Natural killer cell treated with Interleukin-12 subunit alpha and Interleukin-12 subunit beta and Interleukin-15 and Interleukin-18, amount 100 ng/mL, for 72 hours (primary cell): ENCODE results near the gene NOL12. TPM values are rescaled to one million over a fixed set of nuclear protein-coding genes. Genes with fewer than 3 reads are reported as not detected.
A peak's percentile ranks its signal among the peaks of the same experiment; 100 is the strongest.
"Not testable (repeated sequence)": the region's sequence is repeated elsewhere in the genome, so short reads cannot be mapped to it uniquely, and the experiment has no call there.

Experiments used
- ATAC-seq, 2 donors: fragments of 150-1000 bp; cut with Tn5 transposase in 1 of 2; sonication (Bioruptor Pico), chemical (Tn5 transposase) in 1 of 2; 2 replicates each; pipeline ENCODE4 v1.10.0; 2021
- DNase-seq: peaks from one replicate; pipeline ENCODE4 v3.0.0; 2022; ENCODE audit warnings: low spot score
- H3K27ac Mint-ChIP-seq, 2 donors: 1 replicate in 1 of 2; 2 replicates in 1 of 2; pipeline ENCODE4 v1.8.0; 2022; ENCODE audit warnings: mixed read lengths in 2 of 2, mild to moderate bottlenecking in 1 of 2, moderate library complexity in 1 of 2
- H3K27me3 Mint-ChIP-seq, 2 donors: 1 replicate in 1 of 2; 2 replicates in 1 of 2; pipeline ENCODE4 v1.8.0; 2022; ENCODE audit warnings: mixed read lengths in 2 of 2
- H3K36me3 Mint-ChIP-seq: one replicate; pipeline ENCODE4 v1.8.0; 2022; ENCODE audit warnings: mixed read lengths
- H3K4me1 Mint-ChIP-seq, 2 donors: 1 replicate in 1 of 2; 2 replicates in 1 of 2; pipeline ENCODE4 v1.8.0; 2022; ENCODE audit warnings: low read depth in 2 of 2, mixed read lengths in 2 of 2, mild to moderate bottlenecking in 1 of 2
- H3K4me3 Mint-ChIP-seq: one replicate; pipeline ENCODE4 v1.8.0; 2022; ENCODE audit warnings: mixed read lengths
- H3K9me3 Mint-ChIP-seq: 2 replicates; pipeline ENCODE4 v1.8.0; 2022; ENCODE audit warnings: mixed read lengths
- total RNA-seq, 2 donors: library from RNA; stranded (reverse); gene quantifications; one replicate each; pipeline ENCODE4 v1.2.3, GENCODE V29; 2022

The NOL12 gene
- total RNA-seq, 2 donors from 2014 or later = 37.4 to 48.3 TPM

DNA sequence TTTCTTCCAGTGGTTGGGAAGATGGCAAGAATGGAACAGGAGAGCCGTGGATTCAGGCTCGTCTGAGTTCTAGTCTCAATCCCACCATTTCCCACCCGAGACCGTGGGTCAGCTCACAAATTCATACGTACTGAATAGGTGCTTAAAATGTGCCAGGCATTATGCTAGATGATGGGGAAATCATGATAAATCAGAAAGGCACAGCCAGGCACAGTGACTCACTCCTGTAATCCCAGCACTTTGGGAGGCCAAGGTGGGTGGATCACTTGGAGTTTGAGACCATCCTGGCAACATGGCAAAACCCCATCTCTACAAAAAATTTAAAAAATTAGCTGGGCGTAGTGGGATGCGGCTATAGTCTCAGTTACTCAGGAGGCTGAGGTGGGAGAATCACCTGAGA is 17.8 kb downstream of the NOL12 start:
- H3K4me1 Mint-ChIP-seq = peaks cover 13 to 22% of the 10 kb centered on the region in 2 donors
- H3K9me3 Mint-ChIP-seq = no peaks in the 10 kb centered on the region
- no peak overlapping the region for H3K27ac Mint-ChIP-seq
- DNase-seq (no peak), ATAC-seq (no peak)
- no peaks in the 10 kb centered on the region for H3K36me3 Mint-ChIP-seq
- no peaks in the 10 kb centered on the region for H3K27me3 Mint-ChIP-seq
- H3K4me3 Mint-ChIP-seq = no peak overlapping the region

DNA sequence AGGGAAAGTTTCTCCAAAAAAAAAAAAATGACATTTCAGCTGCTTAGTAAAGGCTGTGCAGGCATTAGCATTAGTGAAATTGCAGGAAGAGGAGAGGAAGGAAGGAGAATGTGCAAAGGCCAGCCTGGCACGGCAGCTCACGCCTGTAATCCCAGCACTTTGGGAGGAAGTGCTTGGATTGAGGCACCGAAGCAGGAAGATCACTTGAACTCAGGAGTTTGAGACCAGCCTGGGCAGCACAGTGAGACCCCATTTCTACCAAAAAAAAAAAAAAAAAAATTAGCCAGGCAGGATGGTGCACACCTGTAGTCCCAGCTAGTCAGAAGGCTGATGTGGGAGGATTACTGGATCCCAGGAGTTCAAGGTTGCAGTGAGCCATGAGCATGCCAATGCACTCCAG is 18.5 kb downstream of the NOL12 start:
- Mint-ChIP-seq H3K4me3 (no peak overlapping the region), H3K9me3 (no peaks in the 10 kb centered on the region), H3K27me3 (no peaks in the 10 kb centered on the region), H3K36me3 (no peaks in the 10 kb centered on the region), H3K4me1 (peaks cover 13 to 22% of the 10 kb centered on the region in 2 donors), H3K27ac (no peak overlapping the region)
- DNase-seq (no peak), ATAC-seq (no peak)

DNA sequence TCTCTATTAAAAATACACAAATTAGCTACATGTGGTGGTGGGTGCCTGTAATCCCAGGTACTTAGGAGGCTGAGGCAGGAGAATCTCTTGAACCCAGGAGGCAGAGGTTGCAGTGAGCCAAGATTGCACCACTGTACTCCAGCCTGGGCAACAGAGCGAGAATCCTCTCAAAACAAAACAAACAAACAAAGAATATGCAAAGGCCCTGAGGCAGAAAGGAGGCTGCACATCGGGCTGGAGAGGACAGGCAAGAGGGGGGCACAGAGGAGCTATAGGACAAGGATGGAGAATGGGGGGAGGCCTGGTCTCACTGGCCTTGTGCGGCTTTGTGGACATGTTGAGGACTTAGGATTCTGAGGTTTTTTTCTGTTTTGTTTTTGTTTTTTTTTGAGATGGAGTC is 19.1 kb downstream of the NOL12 start:
- DNase-seq = no peak
- Mint-ChIP-seq H3K4me1 (peaks cover 13 to 25% of the 10 kb centered on the region in 2 donors), H3K27ac (no peak overlapping the region), H3K4me3 (no peak overlapping the region), H3K27me3 (no peaks in the 10 kb centered on the region), H3K36me3 (no peaks in the 10 kb centered on the region), H3K9me3 (no peaks in the 10 kb centered on the region)
- no peak for ATAC-seq

DNA sequence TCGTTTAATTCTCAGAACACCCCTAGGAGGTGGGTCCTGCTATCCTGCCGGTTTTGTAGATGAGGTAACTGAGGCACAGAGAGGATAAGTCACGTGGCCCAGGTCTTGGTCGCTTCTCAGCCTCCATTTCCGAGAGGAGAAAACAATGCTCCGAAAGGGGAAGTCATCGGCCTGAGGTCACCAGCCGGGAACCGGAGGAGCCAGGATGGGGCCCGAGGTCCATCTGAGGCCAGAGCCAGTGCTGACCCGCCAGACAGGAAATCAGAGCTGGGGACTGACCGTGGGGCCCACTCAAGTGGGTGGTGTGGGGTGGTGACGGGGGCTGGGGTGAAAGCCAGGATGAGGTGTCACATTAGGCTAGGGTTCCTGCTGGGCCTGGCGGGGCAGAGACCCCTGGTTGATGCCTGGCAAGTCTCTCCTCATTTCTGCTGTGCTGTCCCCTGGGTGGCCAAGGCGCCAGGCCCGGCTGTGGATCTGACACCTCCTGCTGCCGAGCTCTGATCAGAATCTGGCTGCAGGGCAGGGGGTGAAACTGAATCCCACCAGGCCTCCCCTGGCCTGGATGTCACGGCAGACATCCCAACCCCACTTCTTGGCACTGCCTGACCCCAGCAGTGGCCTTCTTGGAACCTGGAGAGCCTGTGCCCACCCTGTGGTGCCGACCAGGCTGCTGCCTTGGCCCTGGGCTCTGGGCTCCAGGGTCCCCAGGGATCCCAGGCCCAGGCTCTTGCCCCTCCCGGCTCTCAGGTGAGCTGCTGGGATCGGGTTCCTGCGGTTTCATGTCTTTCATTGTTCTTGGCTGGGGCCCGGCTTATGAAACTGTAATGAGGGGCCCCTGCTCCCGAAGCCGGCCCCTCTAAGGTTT is 22.7 kb downstream of the NOL12 start:
- no peak overlapping the region for H3K4me3 Mint-ChIP-seq
- no peaks in the 10 kb centered on the region for H3K9me3 Mint-ChIP-seq
- no peak for ATAC-seq
- DNase-seq = no peak
- no peaks in the 10 kb centered on the region for H3K36me3 Mint-ChIP-seq
- H3K27ac Mint-ChIP-seq = no peak overlapping the region
- H3K4me1 Mint-ChIP-seq = peaks cover 0 to 10% of the 10 kb centered on the region in 2 donors
- no peaks in the 10 kb centered on the region for H3K27me3 Mint-ChIP-seq

DNA sequence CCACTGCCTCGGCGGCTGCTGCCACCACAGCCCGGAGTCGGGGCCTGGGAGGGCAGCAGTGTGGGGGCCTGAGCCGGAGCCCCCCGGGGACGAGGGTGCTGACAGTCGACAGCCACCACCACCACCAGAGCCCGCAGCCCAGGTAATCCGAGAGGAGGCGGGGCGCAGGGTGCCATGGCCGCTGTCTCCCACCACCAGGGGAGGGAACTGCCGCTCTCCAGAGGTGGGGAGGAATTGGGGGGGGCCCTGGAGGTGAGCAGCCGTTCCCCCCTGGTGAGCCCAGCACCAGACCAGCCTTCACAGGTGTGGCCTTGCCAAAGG is 23.3 kb downstream of the NOL12 start:
- Mint-ChIP-seq H3K4me3 (no peak overlapping the region), H3K27me3 (no peaks in the 10 kb centered on the region), H3K9me3 (no peaks in the 10 kb centered on the region), H3K27ac (no peak overlapping the region), H3K36me3 (no peaks in the 10 kb centered on the region), H3K4me1 (peaks cover 0 to 9% of the 10 kb centered on the region in 2 donors)
- ATAC-seq (peak in 1 of 2 donors; percentile 10), DNase-seq (no peak)

DNA sequence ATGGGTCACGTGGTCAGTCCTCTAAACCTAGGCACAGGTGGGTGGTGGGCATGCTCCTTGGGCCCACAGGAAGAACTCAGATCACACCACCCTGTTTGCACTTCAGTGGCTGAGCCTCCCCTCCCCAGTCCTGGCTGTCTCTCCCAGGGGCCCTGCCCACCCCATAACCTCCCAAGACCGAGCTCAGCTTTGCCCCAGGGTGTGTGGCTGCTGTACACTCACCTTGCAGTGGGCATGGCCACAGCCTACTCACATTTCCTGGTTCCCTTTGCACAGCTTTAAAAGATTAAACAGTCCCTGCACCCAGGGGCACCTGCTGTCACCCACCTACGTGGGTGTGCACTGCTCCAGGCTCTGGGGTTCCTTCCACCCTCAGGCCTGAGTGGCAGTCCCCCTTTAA is 24.5 kb downstream of the NOL12 start:
- no peaks in the 10 kb centered on the region for H3K9me3 Mint-ChIP-seq
- DNase-seq (no peak), ATAC-seq (no peak)
- H3K27me3 Mint-ChIP-seq = no peaks in the 10 kb centered on the region
- no peak overlapping the region for H3K27ac Mint-ChIP-seq
- peaks cover 0 to 7% of the 10 kb centered on the region in 2 donors for H3K4me1 Mint-ChIP-seq
- H3K4me3 Mint-ChIP-seq = no peak overlapping the region
- H3K36me3 Mint-ChIP-seq = no peaks in the 10 kb centered on the region

DNA sequence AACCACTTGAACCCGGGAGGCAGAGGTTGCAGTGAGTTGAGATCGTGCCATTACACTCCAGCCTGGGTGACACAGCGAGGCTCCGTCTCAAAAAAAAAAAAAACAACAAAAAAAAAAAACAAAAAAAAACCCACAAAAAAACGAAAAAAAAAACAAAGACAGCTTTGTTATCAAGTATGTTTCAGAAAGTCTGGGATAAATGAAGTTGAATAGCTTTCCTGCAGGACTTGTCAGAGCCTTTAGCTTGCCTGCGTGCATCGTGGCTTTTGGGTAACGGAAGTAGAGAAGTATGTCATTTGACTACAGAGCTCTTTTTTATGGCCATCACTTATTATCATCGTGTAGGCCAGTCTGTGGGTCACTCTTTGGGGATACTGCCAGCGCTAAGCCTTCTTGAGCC is 25.3 kb downstream of the NOL12 start:
- Mint-ChIP-seq H3K36me3 (no peaks in the 10 kb centered on the region), H3K4me1 (peaks cover 0 to 3% of the 10 kb centered on the region in 2 donors), H3K9me3 (no peaks in the 10 kb centered on the region), H3K4me3 (no peak overlapping the region), H3K27ac (no peak overlapping the region), H3K27me3 (no peaks in the 10 kb centered on the region)
- no peak for ATAC-seq
- DNase-seq = no peak

DNA sequence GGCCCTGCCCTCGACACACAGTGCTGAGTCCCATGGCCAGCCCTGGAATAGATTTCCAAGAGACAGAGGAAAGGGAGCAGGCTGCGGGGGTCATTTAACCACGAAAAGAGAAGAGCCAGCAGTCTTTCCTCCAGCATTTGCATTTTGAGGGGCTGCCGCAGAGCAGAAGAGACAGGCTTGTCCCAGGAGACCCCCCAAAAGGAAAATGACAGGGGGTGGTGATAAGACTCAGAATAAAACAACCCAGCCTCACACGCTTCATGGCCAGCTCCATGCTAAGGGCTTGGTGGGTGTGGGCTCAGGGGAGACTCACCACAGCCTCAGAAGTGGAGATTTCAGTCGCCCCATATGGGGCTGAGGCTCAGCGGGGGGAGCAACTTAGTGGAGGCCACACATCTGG is 27.6 kb downstream of the NOL12 start:
- ATAC-seq = no peak
- no peak for DNase-seq
- H3K27me3 Mint-ChIP-seq = no peaks in the 10 kb centered on the region
- H3K9me3 Mint-ChIP-seq = no peaks in the 10 kb centered on the region
- peaks cover 0 to 3% of the 10 kb centered on the region in 2 donors for H3K4me1 Mint-ChIP-seq
- H3K27ac Mint-ChIP-seq = no peak overlapping the region
- no peaks in the 10 kb centered on the region for H3K36me3 Mint-ChIP-seq
- no peak overlapping the region for H3K4me3 Mint-ChIP-seq

DNA sequence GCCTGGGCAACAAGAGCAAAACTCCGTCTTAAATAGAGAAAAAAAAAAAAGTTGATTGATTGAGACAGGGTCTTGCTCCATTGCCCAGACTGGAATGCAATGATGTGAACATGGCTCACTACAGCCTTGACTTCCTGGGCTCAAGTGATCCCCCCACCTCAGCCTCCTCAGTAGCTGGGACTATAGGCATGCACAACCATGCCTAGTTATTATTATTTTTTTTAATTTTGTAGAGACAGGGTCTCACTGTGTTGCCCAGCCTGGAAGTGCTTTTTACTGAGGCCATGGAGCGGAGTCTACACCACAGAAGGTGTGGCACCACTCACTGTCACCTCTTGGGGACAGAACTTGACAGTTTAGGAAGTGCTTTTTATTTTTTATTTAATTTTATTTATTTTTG is 28.5 kb downstream of the NOL12 start:
- H3K4me1 Mint-ChIP-seq = peaks cover 0 to 3% of the 10 kb centered on the region in 2 donors
- DNase-seq = no peak
- H3K36me3 Mint-ChIP-seq = no peaks in the 10 kb centered on the region
- H3K4me3 Mint-ChIP-seq = no peak overlapping the region
- no peak overlapping the region for H3K27ac Mint-ChIP-seq
- H3K9me3 Mint-ChIP-seq = no peaks in the 10 kb centered on the region
- no peaks in the 10 kb centered on the region for H3K27me3 Mint-ChIP-seq
- no peak for ATAC-seq

DNA sequence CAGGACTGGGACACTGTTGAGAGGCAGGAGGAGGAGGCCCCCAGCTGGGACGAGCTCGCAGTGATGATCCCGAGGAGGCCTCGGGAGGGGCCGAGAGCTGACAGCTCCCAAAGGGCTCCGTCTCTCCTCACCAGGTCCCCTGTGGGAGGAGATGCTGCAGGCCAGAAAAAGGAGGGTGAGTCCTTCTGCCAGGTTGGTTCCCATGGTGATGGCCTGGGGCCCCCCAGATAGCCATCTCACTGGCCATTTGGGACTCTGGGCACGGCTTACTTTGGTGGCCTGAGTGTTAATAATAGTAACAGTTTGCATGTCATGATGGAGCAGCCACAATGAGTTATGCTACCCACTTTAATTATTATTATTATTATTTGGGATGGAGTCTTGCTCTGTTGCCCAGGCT is 29.6 kb downstream of the NOL12 start:
- Mint-ChIP-seq H3K27me3 (no peaks in the 10 kb centered on the region), H3K4me1 (no peaks in the 10 kb centered on the region), H3K4me3 (no peak overlapping the region), H3K27ac (no peak overlapping the region), H3K36me3 (no peaks in the 10 kb centered on the region), H3K9me3 (no peaks in the 10 kb centered on the region)
- DNase-seq (no peak), ATAC-seq (no peak)

DNA sequence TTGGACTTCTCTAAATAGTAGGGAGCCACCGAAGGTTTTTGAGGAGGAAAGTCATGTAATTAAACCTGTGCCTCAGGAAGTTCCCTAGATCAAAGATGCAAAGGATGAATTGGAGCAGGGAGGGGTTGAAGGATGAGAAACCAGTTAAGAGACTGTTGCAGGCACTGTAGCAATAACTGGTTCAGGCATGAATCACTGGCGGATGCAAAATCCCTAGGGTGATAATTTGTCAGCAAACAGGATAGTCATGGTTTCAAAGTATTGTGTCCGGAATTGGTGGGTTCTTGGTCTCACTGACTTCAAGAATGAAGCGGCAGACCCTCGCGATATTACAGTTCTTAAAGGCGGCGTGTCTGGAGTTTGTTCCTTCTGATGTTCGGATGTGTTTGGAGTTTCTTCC is 30.6 kb downstream of the NOL12 start:
- DNase-seq (no peak), ATAC-seq (no peak)
- Mint-ChIP-seq H3K4me3 (no peak overlapping the region), H3K27me3 (no peaks in the 10 kb centered on the region), H3K9me3 (no peaks in the 10 kb centered on the region), H3K36me3 (no peaks in the 10 kb centered on the region), H3K4me1 (no peaks in the 10 kb centered on the region), H3K27ac (no peak overlapping the region)

DNA sequence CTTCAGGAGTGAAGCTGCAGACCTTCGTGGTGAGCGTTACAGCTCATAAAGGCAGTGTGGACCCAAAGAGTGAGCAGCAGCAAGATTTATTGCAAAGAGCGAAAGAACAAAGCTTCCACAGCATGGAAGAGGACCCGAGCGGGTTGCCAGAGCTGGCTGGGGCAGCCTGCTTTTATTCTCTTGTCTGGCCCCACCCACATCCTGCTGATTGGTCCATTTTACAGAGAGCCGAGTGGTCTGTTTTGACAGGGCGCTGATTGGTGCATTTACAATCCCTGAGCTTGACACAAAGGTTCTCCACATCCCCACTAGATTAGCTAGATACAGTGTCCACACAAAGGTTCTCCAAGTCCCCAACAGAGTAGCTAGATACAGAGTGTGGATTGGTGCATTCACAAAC is 31.1 kb downstream of the NOL12 start:
- not testable (repeated sequence) for H3K4me3 Mint-ChIP-seq, H3K27me3 Mint-ChIP-seq, ATAC-seq, H3K27ac Mint-ChIP-seq, DNase-seq, H3K36me3 Mint-ChIP-seq, H3K4me1 Mint-ChIP-seq, H3K9me3 Mint-ChIP-seq

DNA sequence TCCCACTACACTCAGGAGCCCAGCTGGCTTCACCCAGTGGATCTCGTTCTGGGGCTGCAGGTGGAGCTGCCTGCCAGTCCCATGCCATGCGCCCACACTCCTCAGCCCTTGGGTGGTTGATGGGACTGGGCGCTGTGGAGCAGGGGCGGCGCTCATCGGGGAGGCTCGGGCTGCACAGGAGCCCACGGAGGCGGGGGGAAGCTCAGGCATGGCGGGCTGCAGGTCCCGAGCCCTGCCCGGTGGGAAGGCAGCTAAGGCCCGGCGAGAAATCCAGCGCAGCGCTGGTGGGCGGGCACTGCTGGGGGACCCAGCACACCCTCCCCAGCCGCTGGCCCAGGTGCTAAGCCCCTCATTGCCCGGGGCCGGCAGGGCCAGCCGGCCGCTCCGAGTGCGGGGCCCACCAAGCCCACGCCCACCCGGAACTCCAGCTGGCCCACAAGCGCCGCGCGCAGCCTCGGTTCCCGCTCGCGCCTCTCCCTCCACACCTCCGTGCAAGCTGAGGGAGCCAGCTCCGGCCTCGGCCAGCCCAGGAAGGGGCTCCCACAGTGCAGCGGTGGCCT is 31.7 kb downstream of the NOL12 start:
- not testable (repeated sequence) for H3K27ac Mint-ChIP-seq, H3K36me3 Mint-ChIP-seq, H3K27me3 Mint-ChIP-seq, H3K9me3 Mint-ChIP-seq, H3K4me1 Mint-ChIP-seq, DNase-seq, ATAC-seq, H3K4me3 Mint-ChIP-seq

DNA sequence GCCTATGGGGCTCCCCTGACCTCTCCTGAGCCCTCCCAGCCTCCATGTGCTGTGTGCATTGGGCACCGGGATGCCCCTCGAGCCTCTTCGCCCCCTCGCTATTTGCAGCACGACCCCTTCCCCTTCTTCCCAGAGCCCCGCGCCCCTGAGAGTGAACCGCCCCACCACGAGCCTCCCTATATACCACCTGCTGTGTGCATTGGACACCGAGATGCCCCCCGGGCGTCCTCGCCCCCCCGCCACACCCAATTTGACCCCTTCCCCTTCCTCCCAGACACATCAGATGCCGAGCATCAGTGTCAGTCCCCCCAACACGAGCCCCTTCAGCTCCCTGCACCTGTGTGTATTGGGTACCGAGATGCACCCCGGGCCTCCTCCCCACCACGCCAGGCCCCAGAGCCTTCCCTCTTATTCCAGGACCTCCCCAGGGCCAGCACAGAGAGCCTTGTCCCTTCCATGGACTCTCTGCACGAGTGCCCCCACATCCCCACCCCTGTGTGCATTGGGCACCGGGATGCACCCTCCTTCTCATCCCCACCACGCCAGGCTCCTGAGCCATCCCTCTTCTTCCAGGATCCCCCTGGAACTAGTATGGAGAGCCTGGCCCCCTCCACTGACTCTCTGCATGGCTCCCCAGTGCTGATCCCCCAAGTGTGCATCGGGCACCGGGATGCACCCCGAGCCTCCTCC is 39.6 kb downstream of the NOL12 start:
- no peak for DNase-seq
- Mint-ChIP-seq H3K9me3 (no peaks in the 10 kb centered on the region), H3K36me3 (no peaks in the 10 kb centered on the region), H3K27me3 (no peaks in the 10 kb centered on the region), H3K27ac (no peak overlapping the region), H3K4me1 (peaks cover 0 to 3% of the 10 kb centered on the region in 2 donors), H3K4me3 (no peak overlapping the region)
- ATAC-seq = peak in 1 of 2 donors; percentile 6
